Ishikawa (cell line): Measurements from ENCODE around the gene JPH4.

Experiments
- EGR1 ChIP-seq: IDR thresholded peaks from 2 replicates; pipeline ENCODE4 v1.6.1; 2012
- YY1 ChIP-seq: IDR thresholded peaks from 2 replicates; pipeline ENCODE4 v1.6.1; 2012; ENCODE audit warnings: low read depth

GRCh38 chr14:23524954-23525353 is 53.6 kb downstream of the JPH4 start:
- no peak for TF ChIP-seq EGR1
- TF ChIP-seq YY1 = no peak
